OCI-LY3 (cell line): Measurements from ENCODE around the gene OPCML.

Source experiments
- CTCF ChIP-seq: fragments of 200-600, 300-600 bp; sonication (generic); IDR thresholded peaks from 2 replicates; pipeline ENCODE4 v1.5.1; 2014; ENCODE audit warnings: antibody characterized with exemption, low read length, low read depth
- EZH2phosphoT487 ChIP-seq: fragments of 200-600 bp; shearing (Covaris generic); IDR thresholded peaks from 2 replicates; pipeline ENCODE4 v1.6.1; 2018; ENCODE audit warnings: antibody characterized with exemption, mixed run types, low read depth

- TF ChIP-seq CTCF (no peak), EZH2phosphoT487 (no peak)
Observed at GRCh38 chr11:132639986-132640385, 892.3 kb downstream of the OPCML start.
